ENCODE data around the gene SLC22A4. TPM values are rescaled to one million over a fixed set of nuclear protein-coding genes. Genes with fewer than 3 reads are reported as not detected.

SLC22A4 gene
- total RNA-seq, 1 experiment from 2014 or later: 0.72 TPM

GRCh38 chr5:132262882-132263547, 31.2 kb upstream of the SLC22A4 start:
- Histone ChIP-seq H3K9ac (ENCODE audit: extremely low read depth, insufficient read length, low read length) (no peak overlapping the region), H3K56ac (ENCODE audit: insufficient read length, low read depth, low read length) (no peak overlapping the region), H3K23me2 (ENCODE audit: insufficient read length, low read depth, low read length, poor library complexity, severe bottlenecking) (no peaks in the 10 kb centered on the region), H3K18ac (ENCODE audit: insufficient read length, low read depth, low read length) (no peak overlapping the region), H2BK12ac (ENCODE audit: insufficient read length, low read depth, low read length) (no peak overlapping the region), H3K14ac (ENCODE audit: insufficient read depth, low read length) (no peak overlapping the region), H2BK5ac (ENCODE audit: insufficient read length, low read length) (no peak overlapping the region), H2BK20ac (ENCODE audit: low read depth, low read length, poor library complexity, severe bottlenecking) (no peak overlapping the region), H4K20me1 (ENCODE audit: control insufficient read depth, insufficient read depth, insufficient read length) (peaks cover 5% of the 10 kb centered on the region), H3K4me1 (ENCODE audit: insufficient read depth, low read length) (no peaks in the 10 kb centered on the region), H2AK5ac (ENCODE audit: insufficient read length, low read length) (no peak overlapping the region), H4K91ac (ENCODE audit: insufficient read length, low read depth, low read length) (no peak overlapping the region), H4K5ac (ENCODE audit: insufficient read length, low read depth, low read length) (no peak overlapping the region), H4K8ac (replicated peaks; ENCODE audit: insufficient read length, low read depth, low read length) (no peak overlapping the region), H3K4ac (ENCODE audit: low read depth, low read length) (no peak overlapping the region), H3K4me2 (ENCODE audit: insufficient read depth, insufficient read length, low read length) (no peak overlapping the region), H3K23ac (ENCODE audit: insufficient read length, low read depth, low read length) (no peak overlapping the region), H2BK15ac (ENCODE audit: low read depth, low read length) (no peak overlapping the region), H3K79me1 (ENCODE audit: insufficient read depth, low read depth, low read length, poor library complexity, severe bottlenecking) (no peaks in the 10 kb centered on the region), H3T11ph (ENCODE audit: low read length) (no peak overlapping the region), H3K79me2 (ENCODE audit: insufficient read depth, low read length) (no peaks in the 10 kb centered on the region), H2BK120ac (ENCODE audit: low read depth, low read length, poor library complexity, severe bottlenecking) (no peak overlapping the region), H3K9me3 (ENCODE audit: control insufficient read depth, low read depth, low read length) (no peaks in the 10 kb centered on the region), H2AFZ (ENCODE audit: low read length) (no peak overlapping the region), H3K27me3 (ENCODE audit: insufficient read depth, low read length) (no peaks in the 10 kb centered on the region; the same call in 1 of the 2 replicates), H3K27ac (ENCODE audit: insufficient read length, low read depth, low read length) (no peak overlapping the region)
- no peak overlapping the region for H3K27ac Mint-ChIP-seq
- peaks cover 27 to 29% of the 10 kb centered on the region in 2 experiments for H3K4me1 Mint-ChIP-seq
- no peak for DNase-seq
- WGBS (ENCODE audit: extremely low coverage, insufficient read length, low lambda C conversion rate): no CpG with 5 or more reads among the region's 2 CpGs
- no peak overlapping the region for H3K4me3 Mint-ChIP-seq
- no peak for TF ChIP-seq CTCF (conservative IDR thresholded peaks at IDR 0.05)
- no peaks in the 10 kb centered on the region for H3K9me3 Mint-ChIP-seq
- H3K36me3 Mint-ChIP-seq (ENCODE audit: insufficient read depth in 1 of 3, low read depth in 3 of 3): 0 out of 7 replicates have a peak, but pooled peaks cover 0 to 1% (median 0%) of the 10 kb centered on the region in 3 experiments
- H3K27me3 Mint-ChIP-seq (ENCODE audit: low read depth): peaks cover 5% of the 10 kb centered on the region

Data from H9 (cell line).